IPS-18a (cell line): ENCODE measurements around the gene GAB2.
"Not testable (repeated sequence)": the region's sequence is repeated elsewhere in the genome, so short reads cannot be mapped to it uniquely, and the experiment has no call there.

Source experiments
- H3K27ac ChIP-seq: one replicate; pipeline ENCODE4 v1.5.1; 2013; ENCODE audit warnings: low read length
- H3K27me3 ChIP-seq: one replicate; pipeline ENCODE4 v1.6.1; 2013; ENCODE audit warnings: mild to moderate bottlenecking, low read length; ENCODE audit not compliant: control insufficient read depth, insufficient read depth
- H3K36me3 ChIP-seq: one replicate; pipeline ENCODE4 v1.6.1; 2013; ENCODE audit warnings: low read depth, low read length; ENCODE audit not compliant: control insufficient read depth
- H3K4me1 ChIP-seq: one replicate; pipeline ENCODE4 v1.6.1; 2013; ENCODE audit warnings: low read depth, low read length; ENCODE audit not compliant: control insufficient read depth
- H3K4me3 ChIP-seq: one replicate; pipeline ENCODE4 v1.5.1; 2013; ENCODE audit warnings: low read length
- H3K9ac ChIP-seq: one replicate; pipeline ENCODE4 v1.6.1; 2013; ENCODE audit warnings: mild to moderate bottlenecking, low read length, moderate library complexity
- H3K9me3 ChIP-seq: one replicate; pipeline ENCODE4 v1.6.1; 2013; ENCODE audit warnings: low read depth, low read length; ENCODE audit not compliant: control insufficient read depth

The GAB2 gene

GRCh38 chr11:78417175-78417887, at the start of gene GAB2:
Gene GAB2 (minus strand): TSS chr11:78417820. CDS start chr11:78417720, 100 bp downstream.
- peaks cover 9% of the 10 kb centered on the region for H3K4me1 ChIP-seq
- H3K27ac ChIP-seq, result no peak within 1 kb of the TSS
- peak within 1 kb of the TSS; percentile 52 for H3K9ac ChIP-seq
- H3K9me3 ChIP-seq, result no peaks in the 10 kb centered on the region
- peaks cover 38% of the 10 kb centered on the region for H3K27me3 ChIP-seq
- H3K4me3 ChIP-seq, result peak within 1 kb of the TSS; percentile 75
- H3K36me3 ChIP-seq, result no peaks in the 10 kb centered on the region

GRCh38 chr11:78467370-78467769, 49.8 kb upstream of the GAB2 start:
- no peaks in the 10 kb centered on the region for H3K9me3 ChIP-seq
- no peak overlapping the region for H3K27ac ChIP-seq
- H3K9ac ChIP-seq, result no peak overlapping the region
- H3K4me3 ChIP-seq, result no peak overlapping the region
- H3K4me1 ChIP-seq, result peaks cover 4% of the 10 kb centered on the region
- peaks cover 5% of the 10 kb centered on the region for H3K36me3 ChIP-seq
- no peaks in the 10 kb centered on the region for H3K27me3 ChIP-seq

- H3K9me3 ChIP-seq, result no peaks in the 10 kb centered on the region
- no peak overlapping the region for H3K4me3 ChIP-seq
- H3K4me1 ChIP-seq, result no peaks in the 10 kb centered on the region
- H3K27ac ChIP-seq, result no peak overlapping the region
- peaks cover 5% of the 10 kb centered on the region for H3K36me3 ChIP-seq
- no peaks in the 10 kb centered on the region for H3K27me3 ChIP-seq
- H3K9ac ChIP-seq, result no peak overlapping the region
These were observed 47.7 kb upstream of the GAB2 start for GRCh38 chr11:78465169-78465942.

- not testable (repeated sequence) for H3K4me1 ChIP-seq, H3K36me3 ChIP-seq, H3K27me3 ChIP-seq, H3K9me3 ChIP-seq, H3K9ac ChIP-seq, H3K27ac ChIP-seq, H3K4me3 ChIP-seq
These were observed 47.2 kb upstream of the GAB2 start for GRCh38 chr11:78464787-78465168.

GRCh38 chr11:78460471-78460870, 42.9 kb upstream of the GAB2 start:
- Histone ChIP-seq H3K27me3 (no peaks in the 10 kb centered on the region), H3K9ac (no peak overlapping the region), H3K9me3 (no peaks in the 10 kb centered on the region), H3K27ac (no peak overlapping the region), H3K4me1 (no peaks in the 10 kb centered on the region), H3K4me3 (no peak overlapping the region), H3K36me3 (peaks cover 9% of the 10 kb centered on the region)

GRCh38 chr11:78459738-78460137, 42.1 kb upstream of the GAB2 start:
- Histone ChIP-seq H3K27me3 (no peaks in the 10 kb centered on the region), H3K4me1 (no peaks in the 10 kb centered on the region), H3K27ac (no peak overlapping the region), H3K9ac (no peak overlapping the region), H3K4me3 (no peak overlapping the region), H3K36me3 (peaks cover 9% of the 10 kb centered on the region), H3K9me3 (no peaks in the 10 kb centered on the region)

- no peak overlapping the region for H3K27ac ChIP-seq
- no peak overlapping the region for H3K4me3 ChIP-seq
- H3K4me1 ChIP-seq, result no peaks in the 10 kb centered on the region
- H3K9ac ChIP-seq, result no peak overlapping the region
- no peaks in the 10 kb centered on the region for H3K9me3 ChIP-seq
- H3K36me3 ChIP-seq, result peaks cover 4% of the 10 kb centered on the region
- no peaks in the 10 kb centered on the region for H3K27me3 ChIP-seq
These were observed 39.8 kb upstream of the GAB2 start for GRCh38 chr11:78457448-78457847.

- no peaks in the 10 kb centered on the region for H3K27me3 ChIP-seq
- H3K36me3 ChIP-seq, result peaks cover 1% of the 10 kb centered on the region
- no peak overlapping the region for H3K9ac ChIP-seq
- no peaks in the 10 kb centered on the region for H3K9me3 ChIP-seq
- H3K4me1 ChIP-seq, result no peaks in the 10 kb centered on the region
- H3K27ac ChIP-seq, result no peak overlapping the region
- no peak overlapping the region for H3K4me3 ChIP-seq
These were observed 35.7 kb upstream of the GAB2 start for GRCh38 chr11:78453140-78453935.

GRCh38 chr11:78451371-78452150, 33.9 kb upstream of the GAB2 start:
- Histone ChIP-seq H3K9ac (no peak overlapping the region), H3K4me1 (no peaks in the 10 kb centered on the region), H3K27ac (no peak overlapping the region), H3K9me3 (no peaks in the 10 kb centered on the region), H3K27me3 (no peaks in the 10 kb centered on the region), H3K4me3 (no peak overlapping the region), H3K36me3 (no peaks in the 10 kb centered on the region)

- Histone ChIP-seq H3K36me3 (no peaks in the 10 kb centered on the region), H3K9me3 (no peaks in the 10 kb centered on the region), H3K27ac (no peak overlapping the region), H3K4me1 (no peaks in the 10 kb centered on the region), H3K27me3 (no peaks in the 10 kb centered on the region), H3K9ac (no peak overlapping the region), H3K4me3 (no peak overlapping the region)
These were observed 33.2 kb upstream of the GAB2 start for GRCh38 chr11:78450866-78451265.

- no peak overlapping the region for H3K9ac ChIP-seq
- H3K4me3 ChIP-seq, result no peak overlapping the region
- H3K4me1 ChIP-seq, result no peaks in the 10 kb centered on the region
- no peaks in the 10 kb centered on the region for H3K27me3 ChIP-seq
- no peaks in the 10 kb centered on the region for H3K36me3 ChIP-seq
- H3K27ac ChIP-seq, result no peak overlapping the region
- H3K9me3 ChIP-seq, result no peaks in the 10 kb centered on the region
These were observed 32.2 kb upstream of the GAB2 start for GRCh38 chr11:78449866-78450265.
